GM19395 (cell line): ENCODE measurements around the gene NCK2.

Experiments
- ATAC-seq: cut with Tn5 transposase; IDR thresholded peaks from one replicate; pipeline ENCODE4 v1.9.1; 2021; ENCODE audit warnings: mild to moderate bottlenecking, moderate library complexity; ENCODE audit not compliant: unreplicated experiment

Gene NCK2

GRCh38 chr2:105744909-105745853, at the start of gene NCK2:
Gene NCK2, plus strand, starts transcription at chr2:105744912. Its CDS starts 110,152 bp downstream, at chr2:105855064.
- peak; percentile 19 for ATAC-seq

- ATAC-seq, result no peak
These were observed 46.8 kb upstream of the NCK2 start for GRCh38 chr2:105697781-105698449.

- ATAC-seq, result no peak
These were observed 45.9 kb upstream of the NCK2 start for GRCh38 chr2:105698820-105699219.

DNA sequence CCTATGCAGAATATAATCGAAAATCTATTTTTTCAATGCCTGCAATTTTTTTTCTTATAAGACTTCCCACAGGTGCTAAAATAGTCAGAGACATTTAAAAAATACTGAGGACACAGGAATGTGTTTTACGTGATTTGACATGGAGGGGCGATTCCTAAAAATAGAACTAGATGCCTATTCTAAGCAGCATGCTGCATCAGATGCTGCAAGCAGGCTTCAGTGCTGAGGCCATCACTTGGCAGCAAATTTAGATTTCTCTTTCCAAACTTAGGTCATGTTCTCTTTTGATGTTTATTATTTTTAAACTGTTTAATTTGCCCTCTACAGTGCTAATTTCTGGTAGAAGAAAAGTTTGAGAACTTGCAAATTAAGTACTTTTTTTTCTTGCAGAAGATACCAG, 43.7 kb upstream of the NCK2 start:
- no peak for ATAC-seq

- ATAC-seq, result no peak
These were observed 36.0 kb upstream of the NCK2 start for GRCh38 chr2:105708697-105709096.

- ATAC-seq, result no peak
These were observed 33.3 kb upstream of the NCK2 start for GRCh38 chr2:105711394-105711793.

GRCh38 chr2:105712166-105712915, 32.4 kb upstream of the NCK2 start:
- ATAC-seq, result no peak

DNA sequence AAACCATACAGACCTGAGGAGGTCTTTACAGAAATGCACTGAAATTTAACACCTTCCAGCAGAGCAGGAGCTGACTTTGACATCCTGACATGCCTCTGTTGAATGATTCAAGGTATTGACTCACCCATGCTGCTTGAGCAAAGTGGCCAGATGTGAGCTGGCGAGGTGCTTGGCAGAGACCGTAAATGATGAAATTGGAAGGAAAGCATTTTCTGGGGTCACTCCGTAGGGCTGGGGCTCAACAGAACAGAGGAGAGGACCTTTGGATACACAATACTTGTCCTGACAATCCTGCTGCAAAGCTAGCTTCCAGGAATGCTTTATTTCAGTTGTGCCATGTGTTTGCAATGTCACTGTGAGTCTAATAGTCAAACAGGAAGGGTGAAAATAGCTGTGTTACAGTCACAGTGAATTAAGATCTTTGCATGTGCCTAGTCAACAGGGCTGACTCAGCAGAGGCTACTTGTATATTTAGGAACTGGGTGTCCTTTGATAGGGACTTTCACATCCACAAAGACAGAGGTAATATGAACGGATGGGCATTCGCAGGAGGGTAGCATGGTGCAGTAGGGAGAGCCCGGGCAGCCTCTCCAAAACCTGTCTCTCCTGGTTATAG, 31.6 kb upstream of the NCK2 start:
- ATAC-seq, result no peak

- ATAC-seq, result no peak
These were observed 30.6 kb upstream of the NCK2 start for GRCh38 chr2:105714141-105714540.

- no peak for ATAC-seq
These were observed 25.7 kb upstream of the NCK2 start for GRCh38 chr2:105718846-105719481.

- ATAC-seq, result no peak
These were observed 22.7 kb upstream of the NCK2 start for GRCh38 chr2:105721991-105722511.

DNA sequence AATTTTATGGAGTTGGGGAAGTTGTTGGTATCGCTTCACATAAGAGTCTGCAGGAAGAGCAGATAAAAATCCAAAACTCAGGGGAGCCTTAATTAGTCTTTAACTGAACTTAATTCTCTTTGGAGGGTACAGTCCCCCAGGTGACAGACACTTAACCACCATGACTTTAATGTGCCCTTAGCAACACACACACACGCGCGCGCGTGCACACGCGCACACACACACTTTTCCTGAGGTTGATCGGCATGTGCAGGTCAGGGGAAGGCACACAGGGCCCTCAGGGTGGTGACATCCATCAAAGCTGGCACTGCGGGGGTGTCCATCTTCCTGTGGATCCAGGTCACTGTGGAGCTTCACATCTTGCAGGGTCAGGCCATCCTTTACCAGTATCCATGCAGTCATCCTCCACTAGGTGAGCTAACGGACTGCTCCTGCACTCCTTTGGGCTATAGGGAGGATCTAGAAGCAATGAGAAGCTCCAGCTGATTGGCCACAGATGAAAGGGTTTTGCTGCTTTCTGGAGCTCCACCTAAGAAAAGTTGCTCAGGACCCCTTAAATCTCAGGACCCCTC, 21.9 kb upstream of the NCK2 start:
- ATAC-seq, result no peak

- no peak for ATAC-seq
These were observed 21.3 kb upstream of the NCK2 start for GRCh38 chr2:105723431-105723830.

GRCh38 chr2:105725388-105725787, 19.3 kb upstream of the NCK2 start:
- no peak for ATAC-seq

GRCh38 chr2:105730170-105730569, 14.5 kb upstream of the NCK2 start:
- ATAC-seq, result no peak

DNA sequence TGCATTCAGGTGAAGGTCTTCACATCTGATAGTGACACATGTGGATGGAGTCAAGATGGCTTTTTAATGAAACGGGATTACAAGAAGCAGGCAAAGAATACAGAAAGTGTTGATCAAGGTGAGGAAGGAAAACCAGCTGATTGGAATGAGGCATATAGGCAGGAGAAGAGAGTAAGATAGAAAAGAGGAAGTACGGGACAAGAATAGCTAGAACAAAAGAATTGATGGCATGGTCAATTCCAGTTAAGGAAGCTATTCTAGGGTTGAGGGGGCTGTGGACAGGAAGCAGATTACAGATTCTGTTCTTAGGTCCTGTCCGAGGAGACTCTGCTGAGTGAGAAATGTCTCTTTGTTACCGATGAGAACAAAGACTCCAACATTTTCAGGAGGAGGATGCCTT, 13.2 kb upstream of the NCK2 start:
- ATAC-seq, result no peak

- no peak for ATAC-seq
These were observed 12.6 kb upstream of the NCK2 start for GRCh38 chr2:105732101-105732500.

DNA sequence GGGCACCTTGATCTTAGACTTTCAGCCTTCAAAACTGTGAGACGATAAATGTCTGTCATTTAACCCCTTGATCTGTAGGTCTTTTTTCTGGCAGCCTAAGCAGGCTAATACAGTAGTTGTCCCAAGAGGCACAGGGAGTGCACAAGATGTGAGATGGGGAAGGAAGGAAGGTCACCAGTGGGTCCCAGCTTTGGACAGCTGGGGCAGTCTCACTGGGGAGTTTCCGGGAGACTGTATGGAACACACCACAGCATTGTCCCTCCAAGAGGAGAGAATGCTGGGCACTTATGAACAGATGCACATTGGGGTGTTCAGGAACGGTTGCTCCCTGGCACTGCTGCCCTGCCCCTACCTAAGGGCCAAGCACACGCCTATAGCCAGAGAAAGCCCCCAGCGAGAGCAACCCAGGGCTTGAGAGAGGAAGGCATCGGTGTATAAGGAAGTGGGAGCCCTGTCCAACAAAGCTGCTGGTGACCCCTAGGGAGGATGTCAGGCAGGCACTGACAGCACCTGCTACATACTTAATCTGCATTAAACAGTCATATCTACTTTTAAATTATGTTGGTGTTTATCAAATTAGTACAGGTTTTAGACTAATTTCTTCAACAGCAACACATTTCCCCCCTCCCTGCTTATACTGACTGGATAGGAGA, 11.6 kb upstream of the NCK2 start:
- no peak for ATAC-seq

DNA sequence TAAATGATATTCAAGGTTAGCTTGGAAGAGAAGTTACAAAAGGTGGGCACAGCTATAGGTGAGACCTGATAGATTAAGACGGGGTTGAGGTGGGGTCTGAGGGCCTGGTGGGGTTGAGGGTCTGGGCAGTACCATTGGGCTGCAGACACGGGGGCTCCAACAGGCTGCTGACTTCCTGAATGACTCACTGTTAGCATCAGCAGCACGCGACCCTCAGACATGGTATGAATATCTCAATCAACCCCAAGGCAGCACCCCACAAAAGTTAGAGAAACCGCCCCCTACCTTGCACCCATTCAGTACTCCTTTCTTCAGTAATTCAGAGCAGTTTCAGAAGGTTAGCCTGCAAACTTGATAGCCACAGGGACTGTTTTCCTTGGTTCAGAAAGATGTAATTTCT, 10.8 kb upstream of the NCK2 start:
- ATAC-seq, result no peak
